GM19328 (cell line): ENCODE data around the gene SEPTIN11.
A peak's percentile ranks its signal among the peaks of the same experiment; 100 is the strongest.

ENCODE experiments used
- ATAC-seq: cut with Tn5 transposase; IDR thresholded peaks from one replicate; pipeline ENCODE4 v1.9.1; 2021; ENCODE audit warnings: mild to moderate bottlenecking, moderate library complexity; ENCODE audit not compliant: unreplicated experiment

SEPTIN11 gene

DNA sequence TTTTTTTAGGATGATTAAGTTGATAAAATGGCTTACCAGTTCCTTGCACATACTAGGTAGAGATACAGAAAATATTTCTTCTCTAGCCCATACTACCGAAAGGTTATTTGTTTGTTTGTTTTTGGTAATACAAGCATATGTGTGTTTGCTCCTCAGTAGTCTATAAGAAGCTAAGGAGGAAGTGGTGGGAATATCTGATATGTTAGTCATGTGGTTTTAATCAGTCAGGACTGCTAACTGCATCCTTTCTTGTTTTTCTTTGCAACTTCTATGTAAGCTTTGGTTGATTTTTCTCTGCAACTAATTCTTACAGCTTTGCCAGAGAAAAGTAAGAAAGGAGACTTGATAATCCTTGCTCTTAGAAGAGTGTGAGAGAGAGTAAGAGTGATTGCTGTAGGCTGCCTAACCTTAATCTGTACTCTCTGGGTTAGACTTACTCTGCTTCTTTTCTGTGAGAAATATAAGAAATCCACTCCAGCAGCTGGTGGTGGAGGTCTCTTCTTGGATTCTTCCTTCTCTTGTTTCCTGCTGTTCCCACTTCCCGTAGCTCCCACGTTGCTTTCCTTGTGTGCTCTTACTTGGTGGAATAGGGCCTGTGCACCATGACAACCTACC is 28.3 kb downstream of the SEPTIN11 start:
- ATAC-seq, result no peak

DNA sequence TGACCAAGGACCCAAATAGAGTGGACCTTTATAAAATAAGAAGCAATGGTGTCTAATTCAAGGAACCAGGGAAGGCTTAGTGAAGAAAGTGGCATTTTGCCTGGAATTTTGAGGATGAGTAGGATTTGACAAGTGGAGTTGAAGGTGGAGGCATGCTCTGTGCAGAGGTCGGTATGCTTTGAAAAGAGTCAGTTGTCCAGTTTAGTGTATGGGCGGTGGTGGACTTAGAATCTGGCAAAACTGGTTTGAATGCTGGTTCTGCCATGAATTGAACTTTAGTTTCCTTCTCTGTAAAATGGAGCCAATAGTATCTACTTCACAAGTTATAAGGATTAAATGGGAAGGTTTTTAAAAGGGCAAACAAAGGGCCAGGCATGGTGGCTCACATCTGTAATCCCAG is 29.7 kb downstream of the SEPTIN11 start:
- ATAC-seq, result no peak

DNA sequence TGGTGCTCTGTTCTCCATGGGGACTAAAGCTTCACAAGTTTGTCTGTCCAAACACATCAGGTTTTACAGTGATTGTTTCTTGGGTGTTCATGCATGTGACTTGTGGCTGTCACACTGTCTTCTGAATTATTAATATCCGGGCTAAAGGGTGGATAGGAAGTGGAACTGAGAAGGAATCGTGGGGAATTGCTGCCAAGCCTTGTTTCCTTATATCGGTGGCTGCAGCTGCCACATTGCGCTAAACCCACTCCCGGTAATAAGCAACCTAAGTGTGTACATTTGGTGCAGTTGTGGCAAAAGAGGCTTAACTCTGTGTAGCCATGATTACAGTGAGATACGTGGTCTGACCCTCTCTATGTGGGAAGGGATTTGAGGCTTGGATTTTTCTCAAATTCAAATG is 30.7 kb downstream of the SEPTIN11 start:
- ATAC-seq, result no peak

DNA sequence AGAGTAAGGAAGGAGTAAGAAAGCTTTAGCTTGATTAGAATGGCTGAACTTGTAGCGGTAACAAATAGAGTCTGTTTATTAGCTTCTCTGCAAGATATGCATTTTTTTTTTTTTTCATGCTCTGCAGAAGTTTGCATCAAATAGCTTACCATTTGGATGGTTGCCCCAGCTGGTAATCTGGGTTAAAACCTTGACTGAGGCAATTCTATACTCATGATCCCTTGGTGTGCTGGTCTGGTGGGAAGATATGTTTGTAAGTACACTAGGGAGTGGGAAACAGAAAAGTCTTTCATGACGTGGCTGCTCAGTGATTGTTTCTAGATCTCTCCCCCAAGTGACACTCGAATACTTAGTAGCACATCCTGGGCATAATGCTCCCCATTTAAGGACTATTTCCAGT is 32.1 kb downstream of the SEPTIN11 start:
- ATAC-seq, result no peak

DNA sequence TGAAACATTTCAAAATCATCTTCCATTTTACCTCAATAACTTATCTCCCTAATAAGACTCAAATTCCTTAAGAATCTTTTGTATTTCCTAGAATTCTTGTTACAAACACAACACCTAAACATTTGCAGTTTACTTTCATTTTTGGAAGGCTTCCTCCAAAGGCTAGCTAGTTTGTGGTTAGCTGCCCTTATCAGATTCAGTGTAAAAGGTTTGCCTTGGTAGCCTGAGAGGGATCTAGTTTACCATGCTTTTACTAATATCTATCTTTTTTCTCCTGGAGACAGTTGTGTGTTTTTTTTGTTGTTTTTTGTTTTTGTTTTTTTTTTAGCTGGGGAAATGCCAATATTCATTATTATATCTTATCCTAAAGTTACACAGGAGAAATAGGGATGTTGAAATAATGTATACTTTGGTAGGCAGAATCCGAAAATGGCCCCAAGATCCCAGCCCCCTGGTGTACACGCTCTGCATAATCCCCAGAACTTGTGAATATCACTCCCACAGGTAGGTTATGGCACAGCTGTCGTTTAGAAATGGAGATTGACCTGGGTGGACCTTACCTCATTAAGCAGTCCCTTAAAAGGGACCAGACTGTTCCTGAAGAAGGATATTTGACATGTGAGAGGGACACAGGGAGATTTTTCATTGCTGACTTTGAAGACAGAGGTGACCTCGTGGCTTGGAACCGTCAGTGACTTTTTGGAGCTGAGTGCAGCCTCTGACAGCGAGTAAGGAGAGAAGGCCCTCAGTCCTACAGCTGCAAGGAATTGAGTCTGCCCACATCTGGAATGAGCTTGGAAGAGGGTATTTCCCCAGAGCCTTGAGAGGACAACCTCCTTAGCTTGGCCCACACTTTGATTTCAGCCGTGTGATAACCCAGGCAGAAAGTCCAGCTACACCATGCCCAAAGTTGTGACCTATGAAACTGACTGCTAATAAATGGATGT is 33.4 kb downstream of the SEPTIN11 start:
- ATAC-seq, result no peak

DNA sequence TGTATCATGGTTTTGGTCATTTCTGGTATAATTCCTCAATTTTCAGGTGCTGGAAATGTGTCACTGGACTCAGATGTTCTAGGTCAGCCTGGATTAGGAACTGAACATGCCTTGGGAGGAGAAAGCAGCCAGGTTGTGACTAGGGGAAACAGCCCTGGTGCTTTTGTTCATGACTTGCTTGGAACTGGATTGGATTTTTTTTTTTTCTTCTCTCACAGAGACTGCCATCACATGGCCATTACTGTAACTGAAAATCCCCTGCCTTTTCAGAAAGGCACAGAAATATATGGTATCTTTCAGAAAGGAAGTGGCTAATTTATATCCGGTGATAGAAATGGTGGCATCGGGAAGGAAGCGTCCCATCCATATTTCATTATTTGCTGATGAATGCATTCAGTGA is 34.6 kb downstream of the SEPTIN11 start:
- ATAC-seq, result no peak

DNA sequence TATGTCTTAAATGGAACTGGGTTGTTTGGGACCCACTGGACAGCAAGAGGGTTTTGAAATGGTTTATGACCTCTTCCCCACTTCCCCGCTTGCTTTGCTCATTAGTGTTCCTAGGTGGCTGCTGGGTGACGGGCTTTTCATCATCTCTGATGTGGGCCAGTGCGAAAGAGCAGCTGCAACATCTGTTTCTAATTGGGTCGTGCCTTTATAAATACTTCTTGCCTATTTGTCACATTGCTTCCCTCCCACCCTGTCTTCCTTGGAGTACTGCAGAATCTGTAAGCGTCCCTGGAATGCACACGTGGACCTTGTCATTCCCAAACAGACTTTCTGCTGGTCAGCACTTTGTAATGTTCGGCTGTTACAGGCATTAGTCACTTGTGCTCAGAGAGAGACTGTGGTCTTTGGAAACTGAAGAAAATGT is 35.2 kb downstream of the SEPTIN11 start:
- ATAC-seq, result no peak

DNA sequence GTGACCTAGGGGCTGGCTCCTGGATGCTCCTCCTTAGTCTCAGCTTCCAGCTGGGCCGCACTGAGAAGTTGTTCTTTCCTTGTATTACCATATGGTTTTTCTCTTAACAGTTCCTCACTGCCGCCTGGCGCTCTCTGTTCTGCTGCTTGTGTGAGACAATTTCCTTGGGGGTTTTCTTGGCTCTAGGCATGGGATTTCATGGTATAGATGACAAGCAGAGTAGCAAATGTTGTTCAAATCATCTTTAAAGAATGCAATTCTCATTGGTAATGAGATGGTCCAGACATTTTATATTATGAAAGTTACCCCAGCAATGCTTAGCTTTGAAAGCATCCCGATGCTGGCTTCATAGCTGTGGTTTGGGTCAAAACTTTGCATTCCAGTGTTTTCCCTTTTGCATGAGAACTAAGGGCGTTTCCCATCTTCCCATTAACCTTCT is 37.6 kb downstream of the SEPTIN11 start:
- no peak for ATAC-seq

DNA sequence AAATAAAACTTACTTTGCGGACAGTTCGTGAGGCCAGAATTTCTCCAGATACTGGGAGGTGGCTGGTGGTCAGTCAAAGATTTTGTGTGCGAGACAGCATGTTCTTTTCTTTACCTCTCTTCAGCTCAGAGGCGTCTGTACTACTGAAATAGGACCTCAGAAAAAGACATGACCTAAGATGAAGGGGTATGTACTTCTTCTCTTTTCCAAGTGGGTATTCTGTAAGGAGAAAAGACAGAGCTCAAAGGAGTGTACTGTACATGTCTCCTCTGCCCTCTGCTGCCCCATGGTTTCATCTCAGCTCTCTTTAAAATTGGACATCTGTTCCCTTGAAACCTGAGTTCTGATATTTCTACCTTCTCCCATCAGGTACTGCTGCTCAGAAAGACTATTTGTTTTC is 38.1 kb downstream of the SEPTIN11 start:
- no peak for ATAC-seq

DNA sequence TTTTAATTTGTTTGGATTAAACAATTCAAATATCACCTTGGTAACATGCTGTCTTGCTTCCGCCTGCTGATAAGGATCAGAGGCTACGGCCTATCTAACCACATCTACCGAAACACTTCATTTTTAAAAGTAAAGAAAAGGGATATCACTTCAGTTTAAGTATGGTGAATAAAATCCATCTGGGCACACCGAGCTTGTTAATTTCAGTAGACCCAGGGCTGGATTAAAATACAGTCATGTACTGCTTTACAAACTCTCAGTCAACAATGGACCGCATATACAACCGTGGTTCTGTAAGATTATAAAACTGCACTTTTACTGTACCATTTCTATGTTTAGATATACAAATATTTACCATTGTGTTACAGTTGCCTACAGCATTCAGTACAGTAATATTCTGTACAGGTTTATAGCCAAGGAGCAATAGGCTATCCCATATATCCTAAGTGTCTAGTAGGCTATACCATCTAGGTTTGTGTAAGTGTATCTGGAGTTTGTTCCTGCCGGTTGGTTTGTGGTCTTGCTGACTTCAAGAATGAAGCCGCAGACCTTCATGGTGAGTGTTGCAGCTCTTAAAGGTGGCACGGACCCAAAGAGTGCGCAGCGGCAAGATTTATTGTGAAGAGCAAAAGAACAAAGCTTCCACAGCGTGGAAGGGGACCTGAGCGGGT is 40.0 kb downstream of the SEPTIN11 start:
- no peak for ATAC-seq

DNA sequence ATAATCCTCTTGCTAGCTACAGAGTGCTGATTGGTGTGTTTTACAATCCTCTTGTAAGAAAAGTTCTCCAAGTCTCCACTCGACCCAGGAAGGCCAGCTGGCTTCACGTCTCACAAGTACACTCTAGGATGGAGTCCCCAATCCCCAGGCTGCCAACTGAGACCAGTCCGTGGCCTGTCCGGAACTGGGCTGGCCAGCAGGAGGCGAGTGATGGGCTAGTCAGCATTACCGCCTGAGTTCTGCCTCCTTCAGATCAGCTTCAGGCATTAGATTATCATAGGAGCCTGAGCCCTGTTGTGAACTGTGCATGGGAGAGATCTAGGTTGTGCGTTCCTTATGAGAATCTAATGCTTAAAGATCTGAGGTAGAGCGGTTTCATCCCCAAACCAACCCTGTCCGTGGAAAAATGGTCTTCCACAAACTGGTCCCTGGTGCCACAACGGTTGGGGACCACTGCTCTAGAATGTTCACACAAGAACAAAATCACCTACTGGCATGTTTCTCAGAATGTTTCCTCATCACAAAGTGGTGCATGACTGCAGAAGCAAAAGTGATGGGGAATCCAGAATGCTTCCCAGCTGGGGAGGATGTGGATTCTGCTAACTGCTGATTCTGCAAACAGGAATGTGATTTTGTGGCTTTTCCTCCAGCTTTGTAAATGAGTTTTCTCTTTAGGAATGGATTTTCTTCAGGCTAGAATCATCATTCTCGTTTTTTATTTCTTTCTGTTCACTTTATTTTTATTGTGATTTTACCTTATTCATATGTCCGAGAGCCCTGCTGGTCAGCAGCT is 40.9 kb downstream of the SEPTIN11 start:
- ATAC-seq, result no peak

DNA sequence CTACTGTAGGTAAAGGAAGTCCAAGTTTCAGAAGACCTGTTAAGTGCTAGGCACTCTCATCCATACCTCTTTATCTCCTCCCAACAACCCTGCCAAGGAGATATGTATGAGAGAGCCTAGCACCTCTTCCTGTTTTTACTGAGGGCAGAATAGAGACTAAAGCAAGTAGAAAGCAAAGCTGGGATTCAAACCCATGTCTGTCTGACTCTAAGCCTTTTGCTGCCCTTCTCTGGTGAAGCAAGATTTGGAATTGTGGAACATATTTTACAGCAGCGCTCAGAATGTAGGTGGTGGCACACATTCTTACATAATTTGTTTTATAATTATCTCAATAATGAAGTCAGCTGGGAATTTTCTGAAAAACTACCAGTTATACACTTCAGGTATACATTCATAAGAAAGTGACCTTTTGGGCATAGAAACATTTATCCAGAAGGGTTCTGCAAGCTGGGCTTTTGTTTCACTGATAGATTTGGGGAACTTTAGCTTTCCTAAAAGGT is 41.7 kb downstream of the SEPTIN11 start:
- ATAC-seq, result no peak

DNA sequence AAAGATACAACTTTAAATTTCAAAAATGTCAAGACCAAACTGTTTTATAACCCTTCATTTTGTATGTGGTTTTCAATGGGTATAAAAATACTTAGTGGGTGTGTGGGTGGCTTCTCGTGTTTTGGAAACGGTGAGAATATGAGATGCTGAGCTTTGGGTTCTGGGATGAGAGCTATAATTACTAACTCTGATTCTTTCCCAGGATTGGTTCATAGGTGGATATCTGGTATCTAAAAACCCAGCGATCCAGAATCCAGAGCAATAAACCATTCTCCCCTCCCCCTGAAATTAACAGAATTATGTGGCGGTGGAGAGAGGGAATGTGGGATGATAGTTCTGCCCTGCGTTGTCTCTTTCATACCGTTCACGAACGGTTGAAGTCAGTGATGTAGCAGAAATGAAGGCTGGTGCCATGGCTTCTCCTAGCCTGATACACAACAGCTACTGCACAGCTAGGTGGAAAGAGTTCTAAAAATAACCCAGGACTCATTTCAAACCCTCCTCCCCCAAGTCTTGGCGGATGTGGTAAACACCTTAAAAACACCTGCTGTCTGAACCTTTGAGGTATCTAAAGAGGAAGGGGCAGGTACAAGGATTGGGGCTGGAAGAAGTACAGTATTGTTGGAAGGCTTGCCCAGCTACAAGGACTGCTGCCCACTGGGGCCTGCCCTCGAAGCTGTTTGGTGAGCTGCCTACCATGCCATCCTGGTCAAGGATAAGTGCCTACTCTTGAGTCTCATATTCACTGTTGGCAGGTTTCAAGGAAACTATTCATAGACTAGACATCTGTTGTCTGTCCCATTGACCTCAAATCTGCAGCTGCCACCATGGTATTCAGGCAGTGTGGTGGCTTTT is 44.5 kb downstream of the SEPTIN11 start:
- peak; percentile 88 for ATAC-seq

DNA sequence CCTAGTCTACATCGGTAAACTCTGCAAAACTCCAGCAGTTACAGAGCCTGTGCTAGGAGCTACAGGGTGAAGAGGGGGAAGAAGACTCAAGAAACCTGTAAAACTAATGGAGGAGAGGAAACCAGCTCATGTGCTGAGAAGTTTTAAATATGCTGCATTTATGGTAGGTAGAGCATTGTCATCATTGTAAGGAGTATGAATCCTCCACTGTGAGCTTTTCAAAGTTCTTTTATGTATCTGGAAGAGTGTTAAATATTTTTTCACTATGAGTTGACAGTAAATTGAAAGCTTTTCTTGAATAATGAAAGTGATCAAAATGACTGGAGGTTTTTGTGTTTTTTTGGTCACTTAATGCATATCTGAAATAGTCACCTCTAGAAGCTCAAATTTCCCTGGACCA is 46.2 kb downstream of the SEPTIN11 start:
- ATAC-seq, result no peak

DNA sequence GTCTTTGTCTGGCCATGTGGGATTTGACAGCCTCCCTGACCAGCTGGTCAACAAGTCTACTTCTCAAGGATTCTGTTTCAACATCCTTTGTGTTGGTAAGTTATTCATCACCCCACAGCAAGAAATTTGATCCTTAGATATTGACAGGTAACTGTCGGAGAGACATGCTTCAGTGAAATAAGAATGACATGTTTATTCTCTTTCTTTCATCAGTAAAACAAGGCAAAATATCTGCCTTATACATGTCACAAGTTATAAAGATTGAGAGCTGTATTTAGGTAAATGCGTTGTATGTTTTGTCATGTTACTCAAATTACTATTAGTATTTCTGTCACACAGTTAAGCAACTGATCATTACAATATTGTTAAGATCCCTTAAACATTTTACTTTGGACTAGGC is 46.9 kb downstream of the SEPTIN11 start:
- no peak for ATAC-seq

DNA sequence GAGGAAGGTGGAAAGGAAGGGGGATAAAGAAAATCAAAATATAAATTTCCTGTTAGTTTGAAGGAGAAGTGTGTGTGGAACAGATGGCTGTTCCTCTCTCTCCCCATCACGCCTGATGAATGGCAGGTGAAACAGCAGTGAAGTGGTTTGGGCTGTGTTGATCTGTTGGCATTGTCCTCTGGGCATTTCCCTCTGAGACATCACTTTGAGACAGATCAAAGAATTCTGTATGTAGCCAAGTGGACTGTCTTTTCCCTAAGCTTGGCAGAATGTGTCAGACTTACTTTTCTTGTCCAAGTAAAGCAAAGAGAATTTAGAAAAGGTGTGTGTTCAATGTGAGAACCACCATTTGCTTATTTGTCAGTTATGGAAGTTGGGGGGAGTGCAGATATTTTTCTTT is 47.5 kb downstream of the SEPTIN11 start:
- ATAC-seq, result no peak

DNA sequence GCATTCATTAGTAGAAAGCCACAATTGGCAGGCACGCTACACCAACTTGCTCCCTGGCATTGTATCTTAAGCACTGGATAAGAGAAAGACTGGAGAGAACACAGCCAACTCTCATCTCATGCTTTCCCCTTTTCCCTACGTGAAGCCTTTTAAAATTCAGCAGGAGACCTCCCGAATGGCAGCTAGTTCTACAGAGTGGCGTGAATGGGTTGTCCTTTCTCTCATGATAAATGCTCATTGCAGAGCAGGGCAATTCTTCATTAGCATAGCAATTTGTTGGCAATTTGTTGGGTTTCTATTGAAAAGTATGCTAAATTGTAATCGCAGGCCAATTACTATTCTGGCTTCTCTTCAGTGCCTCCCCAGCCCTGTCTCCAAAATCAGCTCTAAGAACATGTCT is 48.0 kb downstream of the SEPTIN11 start:
- ATAC-seq, result no peak

DNA sequence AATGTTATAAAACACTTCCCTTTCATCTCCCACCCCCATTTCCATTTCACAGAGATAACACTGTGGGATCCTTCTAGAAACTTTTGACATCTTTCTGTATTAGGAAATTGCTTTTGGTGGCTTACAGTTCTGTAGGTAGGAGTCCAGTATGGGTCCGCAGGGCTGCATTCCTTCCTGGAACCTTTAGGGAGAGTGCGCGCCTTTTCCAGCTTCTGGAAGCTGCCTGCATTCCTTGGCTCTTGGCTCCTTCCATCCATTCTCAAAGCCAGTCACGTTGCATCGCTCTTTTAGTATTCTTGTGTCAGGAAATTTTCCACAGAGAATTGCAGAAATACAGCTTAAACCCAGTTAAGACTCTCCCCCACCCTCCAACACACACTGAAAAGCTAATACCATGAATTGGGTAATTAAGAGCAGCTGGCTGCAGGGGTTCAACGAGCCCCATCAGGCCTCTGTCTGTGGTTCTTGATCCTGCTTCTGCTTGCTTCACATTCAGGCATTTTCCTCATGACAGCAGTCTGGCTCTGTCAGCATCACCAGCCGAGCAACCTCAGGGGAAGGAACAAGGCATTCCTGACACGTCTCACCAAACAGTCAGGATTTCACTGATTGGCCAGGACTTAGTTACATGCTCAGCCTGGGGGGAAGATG is 48.8 kb downstream of the SEPTIN11 start:
- ATAC-seq, result no peak
